Measurements from ENCODE around the gene CKMT1A. TPM values are rescaled to one million over a fixed set of nuclear protein-coding genes. Genes with fewer than 3 reads are reported as not detected.

The CKMT1A gene
- not detected in 2 replicates for total RNA-seq

DNA sequence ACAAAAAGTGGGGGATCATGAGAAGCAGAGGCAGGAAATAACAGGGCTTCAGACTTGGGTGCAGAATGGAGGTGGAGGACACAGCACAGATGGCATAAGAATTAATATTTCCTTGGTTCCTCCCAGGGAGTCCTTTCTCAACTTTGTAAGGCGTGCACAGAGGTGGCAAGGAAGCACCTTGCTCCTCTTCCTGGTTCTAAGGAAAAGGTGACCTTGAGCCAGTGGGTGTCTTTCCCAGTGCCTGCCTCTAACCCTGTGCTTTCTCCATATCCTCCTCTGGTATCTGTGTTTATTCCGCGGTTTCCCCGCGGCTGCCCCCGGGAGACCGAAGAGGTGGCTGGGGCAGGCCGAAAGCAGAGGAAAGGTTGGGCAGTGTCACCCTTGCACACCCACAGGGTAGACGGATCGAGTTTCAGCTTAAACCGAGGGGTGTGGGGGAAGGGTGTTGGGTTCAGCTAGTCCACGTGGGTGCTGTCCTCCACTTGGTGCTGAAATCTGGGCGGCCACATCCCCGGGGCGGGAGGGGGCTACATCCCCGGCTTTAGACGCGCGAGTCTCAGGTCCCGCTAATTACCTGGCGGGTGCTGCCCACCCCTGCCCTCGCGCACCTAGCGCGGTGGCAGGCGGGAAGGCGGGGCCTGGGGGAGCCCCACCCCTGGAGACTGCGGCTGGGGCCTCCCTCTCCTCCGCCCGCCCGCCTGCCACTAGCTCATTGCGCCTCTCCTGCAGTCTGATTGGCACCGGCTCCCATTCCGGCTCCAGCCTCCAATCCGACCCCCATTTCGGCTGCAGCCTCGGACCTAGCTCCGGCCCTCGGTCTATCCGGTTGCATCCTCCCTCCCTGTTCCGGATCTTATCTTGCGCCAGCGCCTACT is at the start of gene CKMT1A:
Gene CKMT1A (plus strand): TSS at position 712 of the 875 bp plus-strand sequence. CDS start 192 bp downstream, outside the sequence.

DNA sequence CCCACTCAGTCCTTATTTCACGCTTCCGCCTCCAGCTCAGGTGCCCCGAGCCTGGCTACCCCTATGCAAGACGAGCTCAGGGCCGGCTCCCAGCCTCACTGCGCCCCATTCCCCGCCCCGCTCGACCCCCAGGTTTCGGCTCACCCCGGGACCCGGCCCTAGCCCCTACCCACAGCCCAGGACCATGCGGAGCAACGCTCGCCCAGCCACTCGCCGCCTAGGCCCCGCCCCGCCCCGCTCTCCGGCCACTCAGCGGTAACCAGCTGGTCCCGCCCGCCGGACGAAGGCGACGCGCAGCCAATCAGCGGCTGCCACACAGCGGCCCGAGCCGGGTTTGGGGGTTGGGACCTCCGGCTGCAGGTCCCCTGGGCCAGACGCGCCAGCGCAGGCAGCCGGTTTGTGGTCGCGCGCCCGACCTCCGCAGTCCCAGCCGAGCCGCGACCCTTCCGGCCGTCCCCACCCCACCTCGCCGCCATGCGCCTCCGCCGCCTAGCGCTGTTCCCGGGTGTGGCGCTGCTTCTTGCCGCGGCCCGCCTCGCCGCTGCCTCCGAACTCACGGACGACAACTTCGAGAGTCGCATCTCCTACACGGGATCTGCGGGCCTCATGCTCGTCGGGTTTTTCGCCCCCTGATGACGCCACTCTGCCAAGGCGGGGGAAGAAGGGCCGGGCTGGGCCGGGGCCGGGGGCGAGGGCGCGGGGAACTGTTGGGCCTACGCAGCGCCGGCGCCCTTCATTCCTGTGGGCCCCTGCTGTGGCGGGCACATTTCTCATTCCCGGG is 44.8 kb upstream of the CKMT1A start, which contains the start of gene CATSPER2:
Gene CATSPER2 (minus strand): TSS at position 196 of the 781 bp plus-strand sequence. CDS start 783 bp downstream, outside the sequence.

DNA sequence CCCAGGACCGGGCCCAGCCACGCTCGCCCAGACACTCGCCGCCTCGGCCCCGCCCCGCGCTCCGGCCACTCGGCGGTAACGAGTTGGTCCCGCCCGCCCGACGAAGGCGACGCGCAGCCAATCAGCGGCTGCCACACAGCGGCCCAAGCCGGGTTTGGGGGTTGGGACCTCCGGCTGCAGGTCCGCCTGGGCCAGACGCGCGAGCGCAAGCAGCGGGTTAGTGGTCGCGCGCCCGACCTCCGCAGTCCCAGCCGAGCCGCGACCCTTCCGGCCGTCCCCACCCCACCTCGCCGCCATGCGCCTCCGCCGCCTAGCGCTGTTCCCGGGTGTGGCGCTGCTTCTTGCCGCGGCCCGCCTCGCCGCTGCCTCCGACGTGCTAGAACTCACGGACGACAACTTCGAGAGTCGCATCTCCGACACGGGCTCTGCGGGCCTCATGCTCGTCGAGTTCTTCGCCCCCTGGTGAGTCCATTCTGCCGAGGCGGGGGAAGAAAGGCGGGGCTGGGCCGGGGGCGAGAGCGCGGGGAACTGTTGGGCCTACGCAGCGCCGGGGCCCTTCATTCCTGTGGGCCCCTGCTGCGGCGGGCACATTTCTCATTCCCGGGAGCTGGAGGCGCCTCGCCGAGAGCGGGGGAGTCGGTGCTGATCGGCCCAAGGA is 52.7 kb downstream of the CKMT1A start, which contains the start of gene PDIA3:
Gene PDIA3 (plus strand): TSS at position 194 of the 658 bp plus-strand sequence. CDS start 102 bp downstream, at position 296.

Other genes starting within 250 kb of the CKMT1A start
- 23.3 and 37.8 TPM in 2 replicates for gene TP53BP1, start 200.7 kb upstream of the CKMT1A start, total RNA-seq
- 26.2 and 29.1 TPM in 2 replicates for gene MAP1A, start 176.3 kb upstream of the CKMT1A start, total RNA-seq
- 4.5 and 6.9 TPM in 2 replicates for gene PPIP5K1, start 103.7 kb upstream of the CKMT1A start, total RNA-seq
- gene CKMT1B, start 99.8 kb upstream of the CKMT1A start, total RNA-seq, result 1.0 TPM in 1 of 2 replicates, not detected in the other
- not detected in 2 replicates for gene STRC, start 75.1 kb upstream of the CKMT1A start, total RNA-seq
- 0.65 TPM in 1 of 2 replicates, not detected in the other for gene CATSPER2, start 45.0 kb upstream of the CKMT1A start, total RNA-seq
- 295 and 351 TPM in 2 replicates for gene PDIA3, start 52.6 kb downstream of the CKMT1A start, total RNA-seq
- 3.2 and 3.7 TPM in 2 replicates for gene ELL3, start 83.1 kb downstream of the CKMT1A start, total RNA-seq
- gene SERF2, start 98.5 kb downstream of the CKMT1A start, total RNA-seq, result 1,226 and 1,940 TPM in 2 replicates
- gene SERINC4, start 106.4 kb downstream of the CKMT1A start, total RNA-seq, result not detected in 2 replicates
- 8.0 and 20.6 TPM in 2 replicates for gene HYPK, start 106.7 kb downstream of the CKMT1A start, total RNA-seq
- gene MFAP1, start 130.8 kb downstream of the CKMT1A start, total RNA-seq, result 21.1 and 27.1 TPM in 2 replicates
- 5.6 and 15.8 TPM in 2 replicates for gene WDR76, start 133.1 kb downstream of the CKMT1A start, total RNA-seq